Occipital lobe (tissue), 2 donors: Measurements from ENCODE around the gene NCKAP5. TPM values are rescaled to one million over a fixed set of nuclear protein-coding genes. Genes with fewer than 3 reads are reported as not detected.

ENCODE experiments used
- DNase-seq: peaks from one replicate; lab custom pipeline; 2025; lab: John Stamatoyannopoulos, UW
- total RNA-seq: library from RNA; depleted of rRNA; stranded (reverse); fragments of >200 nt; gene quantifications from one replicate; pipeline ENCODE4 v1.2.3, GENCODE V29; 2014

The NCKAP5 gene
- total RNA-seq, 1 donor from 2014 or later: 14.0 TPM

DNA sequence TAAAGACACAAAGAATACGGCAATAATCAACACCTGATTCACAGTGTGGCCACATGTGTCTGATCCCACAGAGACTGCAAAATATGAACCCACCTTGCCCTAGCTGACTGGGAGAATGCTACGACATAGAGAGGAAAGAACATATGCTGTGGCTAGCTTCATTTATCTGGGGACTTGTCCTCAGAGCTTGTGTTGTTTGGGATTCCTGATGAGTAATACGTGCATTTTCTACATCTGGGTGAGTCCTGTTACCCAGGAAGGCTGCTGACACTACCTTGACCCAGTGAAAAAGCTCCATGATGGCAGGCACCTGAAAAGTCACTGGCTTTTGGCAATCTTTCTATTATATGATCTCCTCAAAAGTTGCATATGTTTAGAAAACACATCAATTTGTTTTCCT is 470.6 kb downstream of the NCKAP5 start:
- DNase-seq: no peak

DNA sequence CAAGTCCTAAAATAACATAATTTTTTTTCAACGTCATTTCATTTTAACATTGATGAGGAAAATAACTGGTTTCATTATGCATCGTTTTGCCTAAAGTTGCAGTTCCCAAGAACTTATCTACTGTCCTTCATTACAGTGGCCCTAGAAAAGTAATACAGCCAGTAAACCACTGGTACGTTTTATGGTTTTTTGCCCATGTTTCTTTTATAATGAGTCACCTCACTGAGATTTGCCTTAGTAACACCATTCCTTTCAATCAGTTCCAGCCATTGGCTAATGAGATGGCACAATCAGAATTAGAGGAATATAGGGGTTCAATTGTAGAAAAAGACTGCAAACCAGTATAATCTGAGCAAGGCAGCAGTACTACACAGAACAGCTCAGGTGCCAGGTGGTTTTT is 475.7 kb downstream of the NCKAP5 start:
- no peak for DNase-seq

DNA sequence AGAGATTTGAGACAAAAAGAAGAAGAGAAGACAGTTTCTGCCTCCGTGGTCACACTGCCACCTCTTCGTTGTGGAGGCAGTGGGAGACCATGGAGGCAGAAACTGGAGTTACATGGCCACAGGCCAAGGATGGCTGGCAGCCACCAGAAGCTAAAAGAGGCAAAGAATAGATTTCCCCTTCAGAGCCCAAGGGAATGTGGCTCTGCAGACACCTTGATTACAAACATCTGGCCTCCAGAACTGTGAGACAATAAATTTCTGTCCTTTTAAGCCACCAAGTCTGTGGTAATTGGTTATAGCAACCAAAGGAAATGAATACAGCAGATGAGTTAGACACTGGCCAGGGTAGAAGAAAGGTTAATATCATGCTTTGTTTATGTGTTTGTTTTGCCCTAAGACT is 477.9 kb downstream of the NCKAP5 start:
- DNase-seq: no peak

DNA sequence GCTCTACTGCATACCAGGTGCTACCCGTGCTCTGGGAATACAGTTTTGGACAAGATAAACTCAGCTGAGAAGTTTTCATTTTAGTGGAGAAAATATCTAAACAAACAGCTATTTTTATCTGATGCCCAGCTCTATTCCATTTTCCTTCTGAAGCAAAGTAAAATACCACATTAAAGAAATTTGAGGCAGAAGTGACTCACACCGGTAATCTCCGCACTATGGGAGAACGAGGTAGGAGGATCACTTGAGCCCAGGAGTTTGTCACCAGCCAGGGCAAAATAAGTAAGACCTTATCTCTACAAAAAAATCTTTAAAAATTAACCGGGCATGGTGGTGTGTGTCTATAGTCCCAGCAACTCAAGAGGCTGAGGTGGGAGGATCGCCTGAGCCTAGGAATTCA is 482.1 kb downstream of the NCKAP5 start:
- DNase-seq: no peak

DNA sequence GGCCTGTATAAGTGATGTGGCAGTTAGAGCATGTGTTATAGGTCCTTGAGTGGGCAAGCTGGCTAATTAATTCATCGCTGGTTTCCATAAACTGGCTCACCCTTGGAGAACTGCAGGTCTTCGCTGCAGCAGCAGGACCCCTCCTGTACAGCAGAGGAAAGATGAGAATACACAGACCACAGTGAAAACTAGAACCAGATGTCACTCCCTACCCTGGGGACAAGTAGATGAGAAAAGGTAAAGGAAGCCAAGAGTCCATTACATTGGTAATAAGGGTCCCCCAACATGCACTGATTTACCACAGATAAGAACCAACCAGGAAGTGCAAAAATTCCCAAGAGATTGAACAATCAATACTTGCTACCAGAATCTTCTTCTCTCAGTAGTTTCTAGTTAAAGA is 482.6 kb downstream of the NCKAP5 start:
- DNase-seq: no peak

DNA sequence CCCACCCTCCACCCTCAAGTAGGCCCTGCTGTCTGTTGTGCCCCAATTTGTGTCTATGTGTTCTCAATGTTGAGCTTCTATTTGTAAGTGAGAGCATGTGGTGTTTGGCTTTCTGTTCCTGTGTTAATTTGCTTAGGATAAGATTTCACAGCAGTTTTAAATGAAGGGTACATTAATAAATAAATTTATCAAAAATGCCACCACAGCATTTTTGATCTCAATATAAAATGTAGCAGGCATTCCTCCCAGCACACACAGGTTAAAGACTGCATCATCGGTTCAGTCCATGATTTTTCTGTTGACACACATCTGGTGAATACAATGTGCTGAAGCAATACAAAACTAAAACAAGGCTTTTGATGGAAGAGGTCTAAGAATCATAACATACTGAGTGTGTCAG is 486.2 kb downstream of the NCKAP5 start:
- no peak for DNase-seq

DNA sequence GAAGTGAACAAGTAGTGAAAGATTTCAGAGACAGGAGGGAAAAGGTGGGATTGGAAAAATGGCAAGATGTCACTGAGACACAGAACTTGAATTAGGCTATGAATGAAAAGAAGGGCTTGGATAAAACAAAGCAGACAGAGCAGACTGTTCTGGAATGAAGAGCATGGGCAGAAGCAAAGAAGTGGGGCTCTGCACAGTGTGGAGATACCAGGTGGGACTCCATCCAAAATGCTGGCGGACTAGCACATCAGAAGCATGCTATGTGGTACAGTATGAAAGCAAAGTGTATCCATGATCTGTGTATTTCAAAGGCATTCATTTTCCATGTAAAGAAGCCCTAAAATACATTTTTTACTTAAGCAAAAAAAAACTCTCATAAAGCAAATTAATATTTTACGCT is 487.4 kb downstream of the NCKAP5 start:
- DNase-seq: no peak

DNA sequence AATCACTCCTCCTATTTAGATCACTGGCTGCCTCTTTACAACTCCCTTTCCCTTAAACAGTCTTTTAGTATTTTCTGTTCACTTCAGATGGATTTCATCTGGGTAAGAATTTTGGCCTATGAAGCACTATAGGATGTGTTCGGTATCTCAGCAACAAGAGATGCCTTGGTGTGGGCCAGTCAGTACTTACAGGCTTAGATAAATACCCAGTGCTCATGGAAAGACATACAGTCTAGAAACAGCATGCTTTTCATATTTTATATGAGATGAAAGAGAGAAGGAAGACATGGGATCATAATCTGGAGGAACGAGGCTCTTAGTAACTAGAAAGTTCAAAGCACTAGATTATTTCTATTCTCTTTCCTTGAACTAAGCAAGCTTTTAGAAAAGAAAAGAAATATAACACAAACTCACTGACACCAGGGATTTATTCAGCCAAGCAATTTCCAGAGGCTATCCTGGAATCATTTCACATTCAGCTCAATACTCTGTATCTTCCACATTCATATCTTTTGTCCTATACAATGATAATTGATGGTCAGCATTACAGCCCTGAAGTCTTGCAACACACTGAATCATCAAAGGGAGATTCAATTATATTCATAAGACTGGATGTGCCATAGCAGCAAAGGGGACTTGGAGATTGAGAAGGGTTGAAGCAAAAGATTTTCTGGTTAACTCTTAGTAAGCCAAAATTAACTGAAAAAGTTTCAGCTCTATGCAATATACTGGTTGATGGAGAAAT is 489.4 kb downstream of the NCKAP5 start:
- no peak for DNase-seq

DNA sequence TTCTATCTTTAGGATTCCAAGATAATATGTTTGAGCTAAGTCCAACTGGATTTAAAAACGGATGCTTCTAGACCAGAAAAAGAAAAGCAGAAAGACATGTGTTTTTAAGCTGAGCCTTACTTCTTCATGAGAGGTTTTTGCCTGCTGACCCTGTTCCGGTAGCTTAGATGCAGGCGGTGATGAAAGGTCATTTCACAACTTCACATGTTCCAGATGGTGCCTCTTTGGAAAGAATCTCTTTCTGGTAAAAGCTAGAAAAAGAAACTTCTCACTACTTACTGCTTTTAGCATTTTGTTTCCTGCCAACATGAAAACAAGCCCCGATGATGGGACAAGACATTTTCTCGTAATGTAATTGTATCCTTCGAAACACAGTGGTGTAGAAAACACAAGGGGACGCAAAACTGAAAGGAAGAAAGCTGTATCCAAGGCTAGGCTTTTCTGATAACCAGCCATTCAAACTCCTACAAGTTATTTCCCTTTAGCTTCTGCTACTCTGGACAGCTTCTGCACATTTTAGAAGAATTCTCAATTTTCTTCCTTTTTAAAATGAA is 490.9 kb downstream of the NCKAP5 start:
- DNase-seq: no peak

DNA sequence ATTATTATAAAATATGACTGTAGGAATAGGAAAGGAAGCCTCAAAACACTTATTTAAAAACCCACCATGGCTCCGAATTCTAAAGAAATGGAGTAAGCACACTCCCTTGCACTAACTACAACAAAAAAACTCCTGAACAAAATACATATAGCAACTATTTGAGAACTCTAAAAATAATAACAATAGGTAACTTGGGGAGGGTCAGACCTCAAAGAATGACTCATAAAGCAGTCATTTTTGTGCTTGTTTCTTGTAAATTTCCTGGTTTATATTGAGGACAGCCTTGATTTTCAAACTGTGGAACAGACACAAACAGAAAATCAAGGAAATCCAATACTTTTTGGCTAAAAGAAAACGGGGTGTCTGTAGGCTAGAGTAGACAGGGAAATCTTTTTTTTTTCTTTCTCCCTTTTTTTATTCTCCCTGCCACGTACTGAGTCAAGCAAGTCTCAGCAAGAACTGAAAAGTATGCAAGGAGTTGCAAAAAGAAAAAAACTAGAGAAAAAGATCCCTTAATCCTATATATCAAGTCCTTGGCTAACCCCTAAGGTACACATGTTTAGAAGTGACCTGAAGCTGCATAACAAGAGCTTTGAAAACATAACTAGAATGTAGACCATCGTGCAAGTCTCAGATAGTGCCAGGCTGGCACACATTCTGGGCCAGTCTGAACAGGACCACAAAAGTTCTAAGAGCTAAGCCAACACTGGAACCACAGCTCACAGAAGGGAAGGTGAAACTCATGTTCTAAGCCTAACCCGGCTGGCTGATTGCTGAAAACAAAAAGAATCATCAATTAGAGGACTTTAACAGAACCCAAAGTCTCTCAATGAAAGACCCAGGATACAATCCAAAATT is 495.2 kb downstream of the NCKAP5 start:
- DNase-seq: no peak

DNA sequence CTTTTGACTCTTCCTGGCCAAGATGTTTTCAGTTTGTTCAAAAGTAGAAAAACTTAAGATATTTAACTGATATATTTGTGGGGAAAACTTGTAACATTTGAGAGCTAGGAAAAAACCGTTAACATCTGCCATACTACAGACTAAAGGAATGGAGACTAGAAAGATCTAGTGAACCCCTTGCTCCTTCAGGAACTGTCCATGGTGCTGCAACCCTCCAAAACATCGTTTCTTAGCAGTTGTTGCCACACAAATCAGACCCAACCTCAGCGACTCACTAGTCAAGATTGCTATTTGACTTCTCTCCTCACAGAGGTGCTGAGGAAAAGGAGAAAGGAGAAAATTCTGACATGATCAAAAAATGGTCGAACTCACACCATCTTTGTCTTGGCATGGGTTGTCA is 504.5 kb downstream of the NCKAP5 start:
- no peak for DNase-seq

DNA sequence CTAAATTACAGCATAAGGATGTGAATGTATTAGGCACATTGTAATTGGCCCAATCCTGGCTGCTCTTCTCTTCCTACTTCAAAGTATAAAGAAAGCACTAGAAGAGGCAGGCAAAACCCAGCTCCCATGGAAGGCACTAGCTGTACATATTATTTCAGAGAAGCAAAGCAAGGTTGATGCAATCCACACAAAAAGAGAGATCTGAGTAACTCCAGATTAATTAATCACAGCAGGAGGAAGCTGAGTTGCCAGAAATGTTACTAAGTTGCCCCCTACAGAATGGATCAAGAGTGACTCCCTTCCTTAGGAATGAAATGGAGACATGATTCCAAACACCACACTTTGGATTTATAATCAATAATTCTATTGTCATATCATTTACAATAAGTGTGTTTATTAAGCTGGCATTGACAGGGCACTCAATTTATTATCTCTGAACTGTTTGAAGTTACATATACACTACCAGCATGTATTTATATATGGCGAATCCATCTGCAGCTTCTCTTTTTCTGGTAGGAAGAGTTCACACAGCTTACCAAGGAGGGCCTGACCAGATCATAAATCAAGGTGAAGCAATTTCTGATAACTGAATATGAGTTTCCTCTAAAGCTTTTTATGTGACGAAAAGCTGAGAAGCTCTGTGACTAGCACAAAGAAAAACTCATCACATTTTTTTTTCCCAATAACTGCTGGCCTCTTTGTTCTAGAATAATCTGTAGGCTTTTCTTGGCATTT is 505.2 kb downstream of the NCKAP5 start:
- DNase-seq: no peak

DNA sequence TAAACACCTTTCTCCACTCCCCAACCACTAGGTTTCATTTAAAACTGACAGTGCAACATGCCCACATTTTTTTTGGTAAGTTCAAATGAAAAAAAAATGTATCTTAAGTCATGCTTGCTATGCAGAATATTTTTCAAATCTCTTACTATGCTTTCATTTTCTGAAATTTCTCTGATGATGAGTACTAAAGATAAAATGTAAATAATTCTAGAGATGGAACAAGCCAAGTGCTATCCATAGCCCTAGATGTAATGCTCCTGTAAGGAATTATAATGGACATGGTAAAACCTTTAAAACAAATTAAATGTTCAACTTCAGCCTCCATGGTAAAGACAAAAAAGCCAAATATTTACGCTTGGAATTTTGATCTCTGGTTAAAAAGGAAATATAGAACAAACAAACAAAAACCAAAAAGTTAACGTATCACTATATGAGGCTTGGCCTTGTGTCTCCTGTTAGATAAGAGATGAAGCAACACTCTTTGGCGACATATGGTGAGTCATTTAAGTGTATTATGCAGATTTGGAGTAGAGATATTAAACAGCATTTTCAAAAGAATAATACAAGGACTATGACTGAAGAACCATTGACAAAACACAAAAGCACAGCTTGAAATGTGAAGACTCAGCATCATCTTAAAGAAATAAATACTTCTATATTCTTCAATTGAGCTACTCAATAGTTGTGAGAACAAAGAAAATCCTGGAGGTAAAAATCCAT is 506.2 kb downstream of the NCKAP5 start:
- no peak for DNase-seq

DNA sequence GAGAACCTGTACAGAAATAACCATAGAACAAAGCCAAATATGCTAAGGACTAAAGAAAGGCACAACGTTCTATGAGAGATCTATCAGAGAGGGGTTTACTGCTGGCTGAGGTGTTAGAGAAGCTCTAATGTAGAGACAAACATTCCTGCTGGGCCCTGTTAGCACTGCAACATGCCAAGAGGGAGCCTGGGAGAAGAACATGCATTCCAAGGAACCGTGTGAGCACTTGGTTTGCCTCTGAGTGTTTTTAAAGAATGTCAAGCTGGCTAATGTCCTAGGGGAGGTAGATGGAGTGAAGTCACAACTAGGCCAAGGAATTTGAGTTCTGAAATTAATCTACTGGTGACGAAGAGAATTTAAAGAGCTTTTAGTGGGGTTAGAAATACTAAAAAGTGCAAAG is 514.0 kb downstream of the NCKAP5 start:
- DNase-seq: no peak

DNA sequence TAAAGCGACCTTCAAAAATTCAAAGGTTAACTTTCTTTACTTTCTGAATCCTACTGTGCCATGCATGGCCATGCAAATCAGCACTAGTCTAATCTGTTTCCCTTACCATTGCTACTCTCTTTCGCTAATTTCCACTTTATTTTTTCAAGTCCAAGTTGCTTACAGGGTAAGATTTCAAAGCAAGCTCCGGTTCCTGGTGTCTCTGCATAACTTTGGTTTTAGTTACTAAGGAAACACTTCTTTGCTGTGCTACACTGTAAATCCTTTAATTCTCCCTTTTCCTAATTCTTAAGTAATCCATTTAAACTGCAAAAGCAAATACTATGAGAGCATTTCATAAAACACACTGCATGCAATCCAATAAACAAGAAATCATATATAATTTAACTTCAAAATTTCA is 514.7 kb downstream of the NCKAP5 start:
- no peak for DNase-seq

DNA sequence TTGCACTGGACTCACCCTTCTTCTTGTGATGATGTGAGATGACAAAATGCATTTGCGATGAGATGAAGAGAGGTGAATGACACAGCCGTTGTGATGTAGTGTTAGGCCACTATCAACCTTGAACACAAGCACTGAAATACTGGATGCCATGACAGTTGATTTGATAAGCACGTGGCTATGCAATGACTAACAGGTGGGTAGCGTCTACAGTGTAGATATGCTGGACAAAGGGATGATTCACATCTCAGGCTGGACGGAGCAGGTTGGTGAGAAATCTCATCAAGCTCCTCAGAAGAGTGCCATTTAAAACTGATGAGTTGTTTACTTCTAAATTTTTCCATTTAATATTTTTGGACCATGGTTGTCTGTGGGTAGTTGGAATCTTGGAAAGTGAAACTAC is 522.5 kb downstream of the NCKAP5 start:
- DNase-seq: no peak

DNA sequence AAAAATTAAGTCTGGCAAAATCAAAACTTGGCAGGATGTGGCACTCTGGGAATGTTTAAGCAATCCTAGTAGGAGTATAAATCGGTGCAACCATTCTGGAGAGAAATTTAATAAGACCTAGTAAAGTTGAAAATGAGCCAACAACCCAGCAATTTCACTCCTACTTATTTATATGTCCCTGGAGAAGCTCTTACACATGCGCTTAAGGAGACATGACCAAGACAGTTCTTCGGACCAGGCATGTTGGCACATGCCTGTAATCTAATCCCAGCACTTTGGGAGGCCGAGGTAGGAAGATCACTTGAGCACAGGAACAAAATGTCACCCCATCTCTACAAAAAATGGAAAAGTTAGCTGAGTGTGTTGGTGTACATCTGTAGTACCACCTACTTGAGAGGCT is 523.7 kb downstream of the NCKAP5 start:
- DNase-seq: no peak

DNA sequence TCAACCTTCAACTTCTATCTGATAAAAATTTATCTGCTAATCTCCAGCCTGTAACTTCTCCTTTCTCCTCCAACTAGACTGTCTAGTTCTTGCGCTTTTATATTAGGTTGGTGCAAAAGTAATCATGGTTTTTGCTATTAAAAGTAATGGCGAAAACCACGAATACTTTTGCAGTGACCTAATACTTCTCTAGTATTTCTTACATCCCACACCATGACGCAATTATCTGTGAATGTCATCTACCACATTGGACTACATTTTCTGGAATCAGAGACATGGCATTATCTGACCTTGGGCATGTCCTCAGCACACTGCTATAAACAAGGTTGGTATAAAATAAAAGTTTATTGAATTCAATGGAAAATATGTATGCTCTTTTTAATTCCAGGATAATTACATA is 528.1 kb downstream of the NCKAP5 start:
- no peak for DNase-seq

DNA sequence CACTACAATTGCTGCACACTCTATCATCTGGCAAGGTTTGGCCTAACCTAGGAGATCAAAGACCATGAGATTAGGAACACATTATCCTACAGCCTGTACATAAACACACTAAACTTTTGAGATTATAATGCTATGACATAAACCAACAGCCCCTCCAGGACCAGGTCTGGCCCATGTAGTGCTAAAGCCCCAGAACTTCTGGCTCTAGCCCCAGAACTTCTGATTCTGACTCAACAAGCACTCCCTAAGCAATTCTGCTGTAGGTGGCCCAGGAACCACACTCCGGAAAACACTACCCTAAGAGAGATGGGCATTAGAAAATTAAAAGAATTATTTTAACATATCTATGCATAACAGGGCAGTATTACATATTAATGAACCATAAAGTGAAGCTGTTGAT is 528.7 kb downstream of the NCKAP5 start:
- DNase-seq: no peak

DNA sequence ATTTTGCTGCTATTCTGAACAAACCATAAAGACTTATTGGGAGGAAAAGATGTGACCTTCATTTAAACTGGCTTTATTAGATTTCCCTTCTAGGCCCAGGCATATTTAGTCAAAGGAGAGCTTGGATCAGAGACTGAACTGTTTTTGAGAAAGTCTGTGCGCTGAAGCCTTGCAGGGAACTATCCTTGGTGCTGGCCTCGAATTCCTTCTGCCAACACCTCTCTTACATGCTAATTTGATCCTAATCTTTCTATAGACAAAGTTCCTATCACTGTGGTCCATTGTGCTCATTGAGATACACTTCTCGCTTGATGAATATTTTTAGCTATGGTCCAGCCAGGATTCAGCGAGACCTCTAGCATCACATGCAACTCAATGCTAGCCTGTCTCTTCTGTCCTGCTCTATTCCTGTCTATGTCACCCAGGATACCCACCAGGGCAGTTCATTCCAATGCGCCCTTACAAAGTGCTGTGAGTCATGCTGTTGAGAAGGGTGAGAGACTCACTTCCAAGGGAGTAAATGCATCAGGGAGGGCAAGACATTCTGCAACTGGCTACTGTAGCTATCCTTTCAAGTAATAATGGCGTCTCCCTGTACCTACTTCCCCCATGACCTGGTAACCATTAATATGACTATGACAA is 541.6 kb downstream of the NCKAP5 start:
- DNase-seq: no peak

DNA sequence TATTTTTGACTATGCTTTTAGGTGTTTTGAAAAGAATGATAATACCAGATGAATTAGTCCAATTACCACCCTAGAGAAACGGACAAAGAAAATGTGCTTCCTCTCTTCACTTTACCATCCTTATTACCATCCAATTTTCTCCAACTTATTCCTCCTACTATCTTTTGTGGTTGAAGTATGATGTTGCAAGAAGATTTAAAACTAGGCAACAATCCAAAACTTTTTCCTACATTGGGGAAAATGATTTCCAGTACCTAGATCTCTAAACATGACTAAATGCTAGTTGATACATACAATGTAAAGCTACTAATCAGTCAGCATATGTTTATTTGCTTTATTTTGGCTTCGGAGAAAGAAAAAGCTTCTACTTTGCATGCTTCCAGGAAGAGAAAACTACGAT is 543.3 kb downstream of the NCKAP5 start:
- no peak for DNase-seq
